Endothelial cell of hepatic sinusoid (primary cell): ENCODE data around the gene PGD.

Experiments
- in situ Hi-C: cut with HindIII; loops from 2 replicates; pipeline ENCODE4 v1.10.0; 2017; ENCODE audit warnings: low sequenced_read_pairs

PGD gene

GRCh38 chr1:10398278-10398733 lies 558 bp upstream of the PGD start:
- in situ Hi-C loops, result no loop called here

GRCh38 chr1:10399444-10399941 lies 629 bp downstream of the PGD start:
- in situ Hi-C loops, result no loop called here

GRCh38 chr1:10400013-10400412 lies 1.1 kb downstream of the PGD start:
- in situ Hi-C loops, result no loop called here

- in situ Hi-C loops, result no loop called here
Measured at GRCh38 chr1:10401281-10401680, 2.4 kb downstream of the PGD start.

GRCh38 chr1:10402729-10403274 lies 3.9 kb downstream of the PGD start:
- in situ Hi-C loops, result no loop called here

GRCh38 chr1:10407201-10407600 lies 8.3 kb downstream of the PGD start:
- in situ Hi-C loops, result no loop called here

GRCh38 chr1:10415211-10415930 lies 16.5 kb downstream of the PGD start:
- in situ Hi-C loops, result loop anchor here (5.0 kb wide), 1 partner anchor 42 kb away; no protein-coding TSS in a partner anchor

- in situ Hi-C loops, result loop anchor here (5.0 kb wide), 1 partner anchor 41 kb away; no protein-coding TSS in a partner anchor
Measured at GRCh38 chr1:10415967-10416366, 17.1 kb downstream of the PGD start.

GRCh38 chr1:10418741-10419140 lies 19.9 kb downstream of the PGD start:
- in situ Hi-C loops, result loop anchor here (5.0 kb wide), 1 partner anchor 39 kb away; no protein-coding TSS in a partner anchor

- in situ Hi-C loops, result loop anchor here (5.0 kb wide), 1 partner anchor 38 kb away; no protein-coding TSS in a partner anchor
Measured at GRCh38 chr1:10419351-10419750, 20.5 kb downstream of the PGD start.

- in situ Hi-C loops, result no loop called here
Measured at GRCh38 chr1:10421637-10422036, 22.8 kb downstream of the PGD start.

- in situ Hi-C loops, result no loop called here
Measured at GRCh38 chr1:10424034-10424433, 25.2 kb downstream of the PGD start.

- in situ Hi-C loops, result loop anchor here (5.0 kb wide), 1 partner anchor 47 kb away; no protein-coding TSS in a partner anchor
Measured at GRCh38 chr1:10424651-10425050, 25.8 kb downstream of the PGD start.

GRCh38 chr1:10425826-10426534 lies 27.1 kb downstream of the PGD start:
- in situ Hi-C loops, result loop anchor here (5.0 kb wide), 1 partner anchor 49 kb away; no protein-coding TSS in a partner anchor

- in situ Hi-C loops, result loop anchor here (5.0 kb wide), 1 partner anchor 49 kb away; no protein-coding TSS in a partner anchor
Measured at GRCh38 chr1:10426535-10426848, 27.6 kb downstream of the PGD start.

GRCh38 chr1:10428984-10429383 lies 30.1 kb downstream of the PGD start:
- in situ Hi-C loops, result loop anchor here (5.0 kb wide), 1 partner anchor 52 kb away; no protein-coding TSS in a partner anchor

GRCh38 chr1:10429868-10430215 lies 31.0 kb downstream of the PGD start:
- in situ Hi-C loops, result loop anchor here (5.0 kb wide), 1 partner anchor 53 kb away; no protein-coding TSS in a partner anchor

- in situ Hi-C loops, result no loop called here
Measured at GRCh38 chr1:10430216-10431069, 31.6 kb downstream of the PGD start, which contains the start of gene CENPS. TSS of gene CENPS (plus strand) at chr1:10430433. CDS start at chr1:10430518, 85 bp downstream.

GRCh38 chr1:10431070-10431730 lies 32.3 kb downstream of the PGD start:
- in situ Hi-C loops, result no loop called here
